Measurements from ENCODE around the gene CCIN.
"Not testable (repeated sequence)": the region's sequence is repeated elsewhere in the genome, so short reads cannot be mapped to it uniquely, and the experiment has no call there.

The CCIN gene

GRCh38 chr9:36161187-36161586, 8.0 kb upstream of the CCIN start:
- no peak for DNase-seq

GRCh38 chr9:36162211-36162738, 6.9 kb upstream of the CCIN start:
- DNase-seq: no peak

GRCh38 chr9:36163049-36163785, 6.0 kb upstream of the CCIN start:
- no peak for DNase-seq

GRCh38 chr9:36163786-36164170, 5.4 kb upstream of the CCIN start:
- DNase-seq: no peak

- no peak for DNase-seq
These were observed 4.8 kb upstream of the CCIN start for GRCh38 chr9:36164372-36164771.

- DNase-seq: no peak
These were observed 4.2 kb upstream of the CCIN start for GRCh38 chr9:36164989-36165388.

GRCh38 chr9:36165826-36166167, 3.4 kb upstream of the CCIN start:
- DNase-seq: no peak

GRCh38 chr9:36166168-36166927, 2.8 kb upstream of the CCIN start:
- DNase-seq: peak; percentile 82

- DNase-seq: no peak
These were observed 520 bp downstream of the CCIN start for GRCh38 chr9:36169708-36170107.

- DNase-seq: no peak
These were observed 1.3 kb downstream of the CCIN start for GRCh38 chr9:36170531-36170930.

- DNase-seq: no peak
These were observed 4.7 kb downstream of the CCIN start for GRCh38 chr9:36173861-36174260.

- DNase-seq: no peak
These were observed 5.1 kb downstream of the CCIN start for GRCh38 chr9:36174271-36174670.

GRCh38 chr9:36174731-36175130, 5.5 kb downstream of the CCIN start:
- no peak for DNase-seq

GRCh38 chr9:36175209-36175608, 6.0 kb downstream of the CCIN start:
- DNase-seq: not testable (repeated sequence)

- not testable (repeated sequence) for DNase-seq
These were observed 7.3 kb downstream of the CCIN start for GRCh38 chr9:36176496-36176895.

GRCh38 chr9:36177571-36177970, 8.4 kb downstream of the CCIN start:
- DNase-seq: no peak

GRCh38 chr9:36180243-36180642, 11.1 kb downstream of the CCIN start:
- not testable (repeated sequence) for DNase-seq

GRCh38 chr9:36187414-36187813, 18.2 kb downstream of the CCIN start:
- no peak for DNase-seq

- no peak for DNase-seq
These were observed 19.0 kb downstream of the CCIN start for GRCh38 chr9:36188212-36188611.

- no peak for DNase-seq
These were observed 20.8 kb downstream of the CCIN start for GRCh38 chr9:36189976-36190375.

GRCh38 chr9:36190388-36191289, 21.5 kb downstream of the CCIN start, which contains the start of gene CLTA:
Gene CLTA, plus strand, starts transcription at chr9:36190921. Its CDS starts 136 bp downstream, at chr9:36191057.
- peak; percentile 96 for DNase-seq

GRCh38 chr9:36191290-36191645, 22.1 kb downstream of the CCIN start:
- no peak for DNase-seq

GRCh38 chr9:36191686-36192085, 22.5 kb downstream of the CCIN start:
- DNase-seq: no peak
